GM18511 (cell line): ENCODE results near the gene CDC20B.
"Not testable (repeated sequence)": the region's sequence is repeated elsewhere in the genome, so short reads cannot be mapped to it uniquely, and the experiment has no call there.

Source experiments
- ATAC-seq: cut with Tn5 transposase; IDR thresholded peaks from one replicate; pipeline ENCODE4 v1.9.1; 2021; ENCODE audit warnings: mild to moderate bottlenecking, moderate library complexity; ENCODE audit not compliant: unreplicated experiment

CDC20B gene

GRCh38 chr5:55104946-55105701 is 67.9 kb downstream of the CDC20B start:
- no peak for ATAC-seq

GRCh38 chr5:55104036-55104772 is 68.8 kb downstream of the CDC20B start:
- ATAC-seq = no peak

- no peak for ATAC-seq
Observed at GRCh38 chr5:55102348-55102747, 70.6 kb downstream of the CDC20B start, which contains the start of gene GZMA. Gene GZMA (plus strand): TSS chr5:55102646. CDS start chr5:55102683, 37 bp downstream.

- ATAC-seq = no peak
Observed at GRCh38 chr5:55101556-55102276, 71.3 kb downstream of the CDC20B start.

- ATAC-seq = not testable (repeated sequence)
Observed at GRCh38 chr5:55101148-55101547, 71.8 kb downstream of the CDC20B start.

- ATAC-seq = no peak
Observed at GRCh38 chr5:55096861-55097260, 76.1 kb downstream of the CDC20B start.

GRCh38 chr5:55096182-55096581 is 76.8 kb downstream of the CDC20B start:
- no peak for ATAC-seq

GRCh38 chr5:55091011-55091410 is 82.0 kb downstream of the CDC20B start:
- ATAC-seq = not testable (repeated sequence)

GRCh38 chr5:55089301-55089700 is 83.7 kb downstream of the CDC20B start:
- ATAC-seq = not testable (repeated sequence)

- no peak for ATAC-seq
Observed at GRCh38 chr5:55081541-55081940, 91.4 kb downstream of the CDC20B start.

- ATAC-seq = no peak
Observed at GRCh38 chr5:55073211-55073610, 99.8 kb downstream of the CDC20B start.

GRCh38 chr5:55072666-55073065 is 100.3 kb downstream of the CDC20B start:
- no peak for ATAC-seq

- ATAC-seq = no peak
Observed at GRCh38 chr5:55071413-55071812, 101.6 kb downstream of the CDC20B start.

- ATAC-seq = no peak
Observed at GRCh38 chr5:55070968-55071367, 102.0 kb downstream of the CDC20B start.

GRCh38 chr5:55066277-55066676 is 106.7 kb downstream of the CDC20B start:
- no peak for ATAC-seq

- no peak for ATAC-seq
Observed at GRCh38 chr5:55064523-55064922, 108.5 kb downstream of the CDC20B start.

- ATAC-seq = no peak
Observed at GRCh38 chr5:55063899-55064298, 109.1 kb downstream of the CDC20B start.

GRCh38 chr5:55063220-55063863 is 109.6 kb downstream of the CDC20B start:
- no peak for ATAC-seq
